T follicular helper cell (primary cell): ENCODE data around the gene ANP32A.
"Not testable (repeated sequence)": the region's sequence is repeated elsewhere in the genome, so short reads cannot be mapped to it uniquely, and the experiment has no call there.

Experiments used
- DNase-seq: peaks from one replicate; pipeline ENCODE4 v3.0.0-alpha.2; 2020; ENCODE audit warnings: low read depth
- total RNA-seq, 2 experiments: gene quantifications; one replicate each; lab custom pipeline; 2026; lab: John Stamatoyannopoulos, UW

ANP32A gene
- 114 to 236 reads per million in 2 experiments for total RNA-seq

DNA sequence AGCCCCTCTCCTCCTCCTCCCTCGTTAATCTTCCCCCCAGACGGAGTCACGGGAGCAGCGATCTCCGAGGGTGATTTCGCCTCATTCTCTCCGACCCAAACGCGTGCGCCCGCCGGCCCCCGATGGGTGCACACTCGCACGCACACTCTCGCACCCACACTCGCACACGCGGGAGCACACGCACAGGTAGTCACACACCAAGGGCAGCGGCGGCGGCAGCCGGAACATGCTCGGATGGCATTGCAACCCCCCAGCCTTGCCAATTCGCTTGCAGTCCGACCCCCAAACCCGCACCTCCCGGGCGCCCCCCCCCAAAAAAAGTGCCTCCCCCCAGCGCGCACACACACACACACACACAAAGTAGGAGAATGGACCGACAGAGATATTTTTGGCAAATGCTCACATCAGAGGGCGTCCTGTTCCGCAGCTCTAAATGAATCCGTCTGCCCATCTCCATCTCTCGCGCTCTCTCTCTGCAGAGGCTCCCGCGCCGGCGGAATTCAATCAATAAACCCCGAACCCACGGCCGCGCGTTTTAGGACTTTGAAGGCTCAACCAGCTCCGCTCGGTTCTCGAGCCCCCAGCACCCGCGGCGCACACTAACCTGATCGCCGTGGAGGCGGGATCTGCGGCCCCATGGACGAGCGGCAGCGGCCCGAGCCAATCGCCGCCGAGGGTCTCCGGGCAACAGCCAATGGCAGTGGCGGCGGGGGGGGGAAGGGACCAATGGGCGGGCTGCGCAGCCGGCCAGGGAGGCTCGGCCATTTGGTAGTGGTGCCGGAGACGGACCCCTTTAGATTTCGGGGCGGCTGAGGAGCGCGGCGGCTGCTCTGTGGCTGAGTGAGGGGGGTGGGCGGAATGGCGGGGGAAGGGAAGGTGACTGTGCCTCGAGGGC is at the start of gene ANP32A:
Gene ANP32A, minus strand, starts transcription at position 601 of the 895 bp plus-strand sequence. Its CDS starts 144 bp downstream, at position 457.
- DNase-seq, result peak; percentile 92

DNA sequence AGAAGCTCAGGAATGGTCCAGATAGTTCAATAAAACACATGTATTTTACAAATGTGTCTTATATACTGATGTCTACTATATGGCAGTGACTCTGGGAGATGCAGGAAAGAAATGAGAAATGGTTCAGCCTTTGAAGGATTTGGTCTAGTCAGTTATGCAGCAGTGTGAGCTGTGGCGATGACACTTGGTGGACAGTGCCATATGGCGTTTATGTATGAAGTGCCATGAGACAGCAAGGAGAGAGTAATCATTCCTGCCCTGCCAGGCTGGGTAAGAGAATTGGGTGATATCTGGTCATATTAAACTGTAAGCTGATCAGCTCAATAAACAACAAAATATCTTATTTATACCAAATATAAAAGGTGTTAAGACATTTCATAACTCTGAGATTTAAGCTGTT is 47.6 kb upstream of the ANP32A start:
- DNase-seq, result no peak

DNA sequence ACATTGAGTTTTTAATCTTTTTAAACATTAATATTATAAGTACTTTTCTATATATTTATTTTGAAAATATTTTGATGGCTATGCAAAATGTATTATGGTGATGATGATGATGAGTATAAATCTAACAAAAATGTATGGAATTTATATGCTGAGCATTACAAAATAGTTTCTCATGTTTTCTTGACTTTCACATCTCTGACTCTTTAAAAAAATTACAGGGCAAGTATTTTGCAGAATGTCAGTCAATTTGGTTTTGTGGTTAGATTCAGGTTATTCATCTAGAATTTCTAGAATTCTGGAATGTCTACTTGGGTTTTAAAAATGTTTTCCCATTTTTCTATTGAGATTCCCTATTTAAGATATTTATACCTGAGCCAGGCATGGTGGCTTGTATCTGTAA is 41.7 kb upstream of the ANP32A start:
- no peak for DNase-seq

DNA sequence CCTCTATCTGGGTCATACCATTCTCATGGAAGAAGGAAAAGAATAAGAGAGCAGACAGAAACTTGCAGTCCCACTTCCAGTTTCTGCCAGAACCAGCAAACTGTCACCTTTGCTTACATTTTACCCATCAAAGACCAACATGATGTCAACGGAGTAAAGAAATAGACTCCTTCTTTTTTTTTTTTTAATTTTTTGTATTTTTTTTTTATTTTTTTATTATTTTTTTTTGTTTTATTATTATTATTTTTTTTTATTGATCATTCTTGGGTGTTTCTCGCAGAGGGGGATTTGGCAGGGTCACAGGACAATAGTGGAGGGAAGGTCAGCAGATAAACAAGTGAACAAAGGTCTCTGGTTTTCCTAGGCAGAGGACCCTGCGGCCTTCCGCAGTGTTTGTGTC is 38.0 kb upstream of the ANP32A start:
- not testable (repeated sequence) for DNase-seq

DNA sequence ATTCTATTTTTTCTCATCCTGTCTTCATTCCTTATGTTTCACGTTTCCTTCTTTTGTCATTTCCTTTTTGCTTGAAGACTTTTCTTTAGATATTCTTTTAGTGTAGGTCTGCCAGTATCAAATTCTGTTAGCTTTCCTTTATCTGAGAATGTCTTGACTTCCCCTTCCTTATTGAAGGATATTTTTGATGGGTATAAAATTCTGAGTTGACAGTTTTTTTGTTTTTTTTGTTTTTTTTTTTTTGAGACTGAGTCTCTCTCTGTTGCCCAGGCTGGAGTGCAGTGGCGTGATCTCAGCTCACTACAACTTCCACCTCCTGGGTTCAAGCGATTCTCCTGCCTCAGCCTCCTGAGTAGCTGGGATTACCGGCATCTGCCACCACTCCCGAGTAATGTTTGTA is 36.7 kb upstream of the ANP32A start:
- DNase-seq, result not testable (repeated sequence)

DNA sequence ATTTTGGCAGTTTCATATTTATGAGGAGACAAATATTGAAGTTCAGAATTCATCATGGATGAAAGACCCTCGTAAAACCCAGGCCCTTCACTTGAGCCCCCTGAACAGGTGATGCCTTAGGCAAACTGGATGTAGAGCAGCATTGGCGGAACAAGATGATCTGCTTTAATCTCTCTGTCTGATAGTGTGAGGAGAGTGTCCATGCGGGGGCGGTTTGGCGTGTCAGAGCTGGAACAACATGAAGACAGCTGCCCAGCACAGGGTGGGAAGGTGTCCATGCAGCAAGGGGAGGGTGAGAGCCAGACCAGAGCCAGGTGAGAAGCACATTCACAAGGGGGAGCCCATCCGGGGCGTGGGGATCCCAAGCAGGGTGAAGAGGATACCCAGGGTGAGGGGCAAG is 31.8 kb upstream of the ANP32A start:
- DNase-seq, result no peak

DNA sequence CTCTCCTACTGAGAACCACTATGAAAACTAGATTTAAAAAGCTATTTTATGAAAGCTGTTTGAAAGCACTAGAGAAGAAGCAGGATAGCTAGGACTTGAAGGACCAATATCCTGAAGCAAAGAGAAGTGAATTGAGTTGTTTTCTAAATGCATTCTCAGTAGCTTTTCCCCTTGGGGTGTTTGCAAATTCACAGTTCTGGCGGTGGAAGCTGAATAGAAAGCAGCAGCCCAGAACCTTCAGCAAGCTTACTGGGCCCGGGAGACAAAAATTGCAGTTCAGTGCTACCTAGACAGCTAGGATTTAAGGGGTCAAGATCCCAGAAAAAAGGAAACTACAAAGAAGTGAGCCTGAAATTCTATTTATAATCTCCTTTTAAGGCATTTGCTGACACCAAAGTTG is 31.3 kb upstream of the ANP32A start:
- DNase-seq, result no peak

DNA sequence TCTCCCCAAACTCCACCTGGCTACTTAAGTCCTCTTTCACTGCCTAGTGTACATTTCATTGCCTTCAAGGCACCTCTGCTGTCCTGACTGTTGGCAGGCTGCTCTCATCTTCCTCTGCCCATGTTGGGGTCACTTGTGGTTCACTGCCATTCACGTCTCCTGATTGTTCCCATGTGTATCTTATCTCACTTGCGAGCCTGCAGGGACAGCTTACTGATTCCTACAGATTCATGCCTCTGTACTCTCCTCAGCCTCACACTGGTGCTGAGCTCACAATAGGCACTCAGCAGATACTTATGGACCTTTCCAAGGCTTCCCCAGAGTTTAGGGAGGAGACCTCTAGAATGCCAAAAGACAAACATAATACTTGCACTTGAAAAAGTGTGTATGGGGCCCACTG is 28.8 kb upstream of the ANP32A start:
- no peak for DNase-seq

DNA sequence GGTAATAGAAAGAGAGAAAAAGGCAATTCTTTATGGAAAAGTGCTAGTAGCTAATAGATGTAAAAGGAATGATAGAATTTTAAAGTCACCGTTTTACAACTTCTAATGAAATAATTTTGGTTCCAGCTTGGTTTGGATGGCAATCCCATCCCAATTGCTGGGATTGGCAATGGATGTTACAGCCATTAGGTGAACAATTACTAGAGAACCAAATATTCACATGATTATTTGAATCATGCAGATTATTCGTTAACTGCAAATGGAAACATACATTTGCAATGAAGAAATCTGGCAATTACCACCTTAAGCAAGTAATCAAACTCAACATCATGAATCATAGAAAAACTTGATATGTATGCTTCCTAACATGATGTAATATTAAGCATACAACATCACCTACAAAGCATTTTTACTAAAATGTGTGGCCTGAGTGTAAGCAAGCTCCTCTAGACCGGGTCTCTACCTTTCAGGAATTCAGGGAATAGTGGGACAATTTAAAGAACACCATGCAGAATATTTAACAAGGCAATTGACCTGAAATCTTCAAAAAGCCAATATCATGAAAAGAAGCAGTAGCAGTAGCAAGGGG is 26.2 kb upstream of the ANP32A start:
- no peak for DNase-seq

DNA sequence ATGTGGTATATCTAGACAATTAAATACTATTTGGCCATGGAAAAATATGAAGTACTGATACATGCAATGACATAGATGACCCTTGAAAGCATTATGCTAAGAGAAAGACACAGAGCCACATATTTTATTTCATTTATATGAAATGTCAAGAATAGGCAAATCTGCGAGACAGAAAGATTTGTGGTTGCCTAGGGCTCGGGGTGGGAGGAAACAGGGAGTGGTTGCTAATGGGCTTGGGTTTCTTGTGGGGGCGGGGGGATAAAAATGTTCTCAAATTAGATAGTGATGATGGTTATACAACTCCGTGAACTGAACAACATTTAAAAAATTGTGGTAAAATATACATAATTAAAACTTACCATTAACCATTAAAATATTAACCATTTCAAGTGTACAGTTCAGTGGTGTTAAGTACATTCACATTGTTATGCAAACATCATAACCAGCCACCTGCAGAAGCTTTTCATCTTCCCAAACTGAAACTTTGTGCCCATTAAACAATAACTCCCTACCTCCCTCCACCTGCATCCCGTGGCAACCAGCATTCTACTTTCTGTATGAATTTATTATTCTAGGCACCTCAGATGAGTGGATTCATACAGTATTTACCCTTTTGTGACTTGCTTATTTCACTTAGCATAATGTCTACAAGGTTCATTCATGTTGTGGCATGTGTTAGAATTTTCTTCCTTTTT is 24.3 kb upstream of the ANP32A start:
- no peak for DNase-seq

DNA sequence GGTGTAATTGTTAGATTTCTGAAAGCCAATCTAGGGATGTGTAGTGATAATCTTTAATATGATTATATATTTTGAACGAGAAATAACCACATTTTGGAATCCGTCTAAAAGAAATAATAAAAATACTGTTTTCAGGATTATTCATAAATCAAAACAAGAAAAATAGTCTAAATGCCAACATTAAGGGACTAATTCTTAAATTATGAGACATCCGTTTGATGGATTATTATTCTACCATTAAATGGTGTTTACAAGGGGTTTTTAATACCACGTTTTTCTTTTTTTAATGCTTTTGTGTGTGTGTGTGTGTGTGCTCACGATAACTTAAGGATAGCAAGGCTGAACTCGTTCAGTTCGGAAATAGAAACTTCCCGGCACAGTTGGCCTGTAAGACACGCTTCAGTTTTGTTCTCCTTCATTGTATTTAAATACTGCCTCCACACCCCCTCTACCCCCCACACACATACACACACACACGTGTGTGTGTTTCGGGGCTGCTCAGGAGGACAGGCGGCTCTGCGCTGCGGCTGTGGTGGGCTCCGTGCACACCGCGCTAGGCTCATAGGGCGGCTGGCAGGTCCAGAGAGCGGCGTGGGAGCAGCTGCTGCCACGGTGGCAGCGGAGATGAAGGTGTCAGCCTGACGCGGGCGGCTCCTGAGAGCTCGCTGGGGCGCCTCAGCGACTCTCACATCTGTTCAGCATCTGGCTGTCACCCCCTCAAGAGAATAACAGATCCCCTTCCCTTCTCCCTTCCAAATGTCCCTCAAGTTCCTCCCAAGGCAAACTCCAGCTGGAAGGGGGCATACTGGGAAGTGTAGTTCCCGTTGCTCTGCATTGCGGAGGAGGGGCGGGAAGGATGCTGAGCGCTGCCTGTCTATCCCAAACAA is 23.0 kb upstream of the ANP32A start:
- DNase-seq, result no peak

DNA sequence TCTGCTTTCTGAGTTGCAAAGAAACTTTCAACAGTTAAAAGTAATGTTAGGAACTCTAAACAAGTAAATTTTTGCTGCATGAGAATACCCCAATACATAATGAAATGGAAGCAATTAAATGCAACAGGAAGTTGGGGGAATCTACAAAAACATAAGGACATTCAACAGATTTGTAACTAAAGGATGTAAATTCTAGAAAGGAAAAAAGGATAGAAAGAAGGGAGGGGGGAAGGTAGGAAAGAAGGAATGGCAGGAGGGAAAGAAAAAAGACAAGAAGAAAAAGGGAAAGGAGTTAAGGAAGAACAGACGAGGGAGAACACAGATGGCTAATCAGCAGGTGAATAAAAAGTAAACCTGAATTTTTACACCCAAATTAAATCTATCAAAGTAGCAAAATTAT is 22.3 kb upstream of the ANP32A start:
- DNase-seq, result no peak

DNA sequence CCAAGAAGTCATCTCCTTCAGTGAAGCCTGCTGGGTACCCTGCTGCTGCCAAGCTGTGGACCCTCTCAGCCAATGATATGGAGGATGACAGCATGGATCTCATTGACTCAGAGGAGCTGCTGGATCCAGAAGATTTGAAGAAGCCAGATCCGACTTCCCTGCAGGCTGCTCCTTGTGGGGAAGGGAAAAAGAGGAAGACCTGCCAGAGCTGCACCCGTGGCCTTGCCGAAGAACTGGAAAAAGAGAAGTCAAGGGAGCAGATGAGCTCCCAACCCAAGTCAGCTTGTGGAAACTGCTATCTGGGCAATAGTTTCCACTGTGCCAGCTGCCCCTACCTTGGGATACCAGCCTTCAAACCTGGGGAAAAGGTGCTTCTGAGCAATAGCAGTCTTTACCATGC is 13.7 kb upstream of the ANP32A start:
- DNase-seq, result no peak

DNA sequence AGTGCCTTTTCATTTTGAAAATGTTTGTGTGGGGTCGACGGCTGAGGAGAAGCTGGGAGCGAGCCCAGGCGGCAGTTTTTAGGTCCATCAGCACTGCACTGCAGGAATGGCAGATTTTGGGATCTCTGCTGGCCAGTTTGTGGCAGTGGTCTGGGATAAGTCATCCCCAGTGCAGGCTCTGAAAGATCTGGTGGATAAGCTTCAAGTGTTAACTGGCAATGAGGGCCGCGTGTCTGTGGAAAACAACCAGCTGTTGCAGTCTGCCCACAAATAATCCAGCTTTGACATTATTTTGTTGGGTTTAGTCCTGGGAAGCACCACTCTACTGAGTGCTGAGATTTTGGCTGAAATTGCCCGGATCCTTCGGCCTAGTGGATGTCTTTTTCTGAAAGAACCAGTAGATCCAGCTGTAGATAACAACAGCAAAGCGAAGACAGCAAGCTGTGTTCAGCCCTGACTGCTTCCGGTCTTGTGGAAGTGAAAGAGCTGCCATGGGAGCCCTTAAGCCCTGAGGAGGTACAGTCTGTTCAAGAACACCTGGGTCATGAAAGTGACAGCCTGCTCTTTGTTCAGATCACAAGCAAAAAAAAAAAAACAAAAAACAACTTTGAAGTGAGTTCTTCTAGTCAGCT is 13.1 kb upstream of the ANP32A start:
- DNase-seq, result no peak

DNA sequence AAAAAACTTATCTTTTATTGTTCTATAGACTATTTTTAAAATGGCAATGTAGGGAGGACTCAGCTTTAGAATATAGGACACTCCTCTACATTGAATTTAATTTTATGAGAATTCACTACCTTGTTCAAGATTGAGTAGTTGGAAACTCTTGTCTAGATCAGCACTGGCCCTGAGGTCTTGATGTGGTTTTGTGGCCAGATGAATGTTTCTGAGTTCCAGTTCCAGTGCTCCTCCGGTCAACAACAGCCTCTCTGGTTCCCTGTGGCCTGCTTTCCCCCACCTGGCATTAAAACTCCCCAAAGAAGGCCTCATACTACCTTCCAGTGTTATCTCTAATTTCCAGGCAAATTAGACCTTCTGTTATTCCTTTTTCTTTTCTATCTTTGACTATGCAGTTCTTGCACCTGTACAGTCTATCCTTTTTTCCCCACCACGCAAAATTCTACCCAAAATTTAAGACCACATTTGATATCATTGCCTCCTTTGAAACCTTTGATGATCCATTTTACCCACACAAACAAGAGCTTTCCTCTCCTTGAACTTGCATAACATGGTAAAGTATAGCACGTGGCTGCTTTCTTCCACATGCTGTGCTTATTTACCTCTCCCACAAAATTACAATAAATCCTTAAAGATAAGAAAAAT is 9.6 kb upstream of the ANP32A start:
- no peak for DNase-seq

DNA sequence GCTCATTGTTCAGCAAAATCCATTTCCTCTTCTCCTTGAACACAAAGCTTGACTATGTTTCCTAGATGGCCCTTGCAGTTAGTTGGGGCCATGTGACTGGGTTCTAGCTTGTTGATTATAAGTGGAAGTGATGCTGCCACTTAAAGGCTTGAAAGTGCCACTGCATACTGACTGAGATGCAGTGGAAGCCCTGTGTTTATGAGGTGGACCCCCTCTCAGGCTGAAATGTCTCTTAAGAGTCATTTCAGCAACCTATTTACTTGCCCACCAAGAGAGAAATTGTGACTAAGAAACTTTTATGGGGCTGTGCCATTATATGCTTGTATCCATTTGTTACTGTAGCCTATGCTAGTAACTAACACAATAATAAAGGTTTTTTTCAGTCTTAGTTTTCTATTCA is 8.4 kb upstream of the ANP32A start:
- no peak for DNase-seq

DNA sequence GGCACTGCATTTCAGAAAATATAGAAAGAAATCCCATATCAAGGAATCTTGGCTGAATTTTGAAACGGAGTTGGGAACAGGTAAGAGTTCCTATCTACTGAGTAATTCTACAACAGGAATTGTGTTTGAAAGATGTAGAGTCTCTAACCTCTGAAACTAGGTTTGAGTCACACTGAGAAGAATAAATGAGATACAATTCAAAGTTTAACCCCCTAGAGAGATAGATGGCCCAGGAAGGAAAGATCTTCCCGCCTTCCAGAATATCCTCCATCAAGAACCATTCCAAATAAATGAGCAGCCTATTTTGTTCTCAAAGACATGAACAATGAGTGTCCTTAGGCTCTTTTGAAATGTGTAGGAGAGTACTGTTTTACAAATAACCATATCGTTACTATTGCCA is 2.9 kb upstream of the ANP32A start:
- DNase-seq, result no peak

DNA sequence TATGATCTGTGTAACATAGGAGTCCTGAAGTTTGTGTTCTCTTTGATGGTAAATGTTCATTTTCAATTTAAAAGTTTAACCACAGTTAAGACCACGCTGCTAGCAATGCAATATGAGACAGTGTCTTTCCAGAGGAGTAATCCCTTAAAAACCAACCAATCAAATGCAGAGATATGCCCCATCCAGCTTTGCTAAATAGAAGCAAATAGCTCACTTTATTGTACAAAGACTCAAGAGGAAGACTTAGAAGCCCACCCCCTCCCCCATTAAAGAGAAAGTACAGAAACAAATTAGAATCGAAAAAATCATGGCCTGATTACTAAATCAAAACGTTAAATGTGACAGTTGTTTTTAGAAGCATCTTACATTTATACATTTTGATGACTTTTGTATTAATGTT is 2.1 kb upstream of the ANP32A start:
- DNase-seq, result no peak

DNA sequence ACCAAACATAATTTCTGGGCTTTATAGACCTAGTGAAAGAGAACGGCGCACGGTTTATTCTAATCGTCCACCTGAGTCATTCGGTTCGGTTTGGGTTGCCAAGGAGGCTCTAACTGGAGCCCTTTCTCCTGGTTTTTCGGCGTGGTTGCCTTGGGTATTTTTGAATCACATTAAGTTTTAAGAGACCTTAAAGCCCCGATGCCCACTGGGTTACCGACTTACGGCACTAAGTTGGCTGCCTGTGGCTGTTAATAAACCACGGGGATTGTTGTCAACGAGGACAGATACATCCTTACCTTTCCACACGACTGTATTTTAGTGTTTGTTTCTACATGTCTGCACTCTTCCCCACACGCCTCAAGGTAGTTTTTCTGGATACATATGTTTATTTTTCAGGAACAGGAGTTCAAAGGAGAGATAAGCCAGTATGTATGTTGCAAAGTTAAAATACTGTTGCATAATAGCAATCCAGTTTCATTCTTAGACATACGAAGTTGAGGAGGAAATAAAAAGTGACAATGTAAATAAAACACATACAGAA is 1.2 kb upstream of the ANP32A start:
- DNase-seq, result no peak

DNA sequence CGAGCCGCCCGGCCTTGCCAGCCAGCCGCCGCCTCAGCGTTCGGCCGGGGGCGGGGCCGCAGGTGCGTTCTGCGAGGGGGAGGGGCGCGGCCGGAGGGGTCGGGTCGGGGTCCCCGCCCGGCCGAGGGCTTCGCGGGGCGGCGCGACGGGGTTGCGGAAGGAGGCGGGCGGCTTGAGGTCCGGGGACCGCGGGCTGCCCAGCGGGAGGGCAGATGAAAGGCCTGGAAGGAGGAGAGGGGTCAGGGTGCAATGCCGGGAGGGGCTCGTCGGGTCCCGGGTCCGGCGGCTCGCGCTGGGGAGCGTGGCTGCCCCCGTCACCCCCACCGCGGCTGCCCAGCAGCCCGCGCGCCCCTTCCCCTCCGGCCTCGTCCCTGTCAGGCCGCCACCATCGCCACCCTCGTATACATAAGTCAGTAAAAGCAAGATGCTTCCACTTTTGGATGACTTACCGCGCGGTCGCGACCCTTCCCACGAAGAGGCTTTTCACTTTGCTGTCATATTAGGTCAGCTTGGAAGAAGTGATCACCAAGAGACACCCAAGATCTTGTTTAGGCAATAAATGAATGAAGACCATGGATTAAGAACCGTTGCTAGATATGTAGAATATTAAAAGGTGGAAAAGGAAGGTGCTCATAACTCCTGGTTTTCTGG is 620 bp upstream of the ANP32A start:
- no peak for DNase-seq
